Measurements from ENCODE around the gene NANS. TPM values are rescaled to one million over a fixed set of nuclear protein-coding genes. Genes with fewer than 3 reads are reported as not detected.
"Not testable (repeated sequence)": the region's sequence is repeated elsewhere in the genome, so short reads cannot be mapped to it uniquely, and the experiment has no call there.

NANS gene
- total and polyA plus RNA-seq, 3 experiments from 2014 or later = 29.3 to 34.8 (median 33.2) TPM

DNA sequence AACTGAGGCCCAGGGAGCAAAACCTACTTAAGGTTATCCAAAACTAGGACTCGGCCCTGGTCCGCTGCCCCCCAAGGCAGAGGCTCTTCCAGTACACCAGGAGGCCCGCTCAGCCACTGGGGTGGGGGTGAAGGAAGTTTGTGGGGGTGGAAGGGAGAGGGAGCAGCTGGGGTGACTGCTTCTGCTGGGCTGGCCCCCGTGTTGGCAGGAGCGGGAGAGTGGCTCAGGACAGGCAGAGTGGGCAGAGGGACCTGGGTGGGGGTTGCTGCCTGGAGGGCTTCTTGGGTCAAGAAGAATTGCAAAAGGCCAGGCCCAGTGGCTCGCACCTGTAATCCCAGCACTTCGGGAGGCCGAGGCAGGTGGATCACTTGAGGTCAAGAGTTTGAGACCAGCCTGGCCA is 70.7 kb downstream of the NANS start:
- DNase-seq = no peak
- peaks cover 0 to 58% (median 14%) of the 10 kb centered on the region in 3 donors for H3K36me3 Mint-ChIP-seq

DNA sequence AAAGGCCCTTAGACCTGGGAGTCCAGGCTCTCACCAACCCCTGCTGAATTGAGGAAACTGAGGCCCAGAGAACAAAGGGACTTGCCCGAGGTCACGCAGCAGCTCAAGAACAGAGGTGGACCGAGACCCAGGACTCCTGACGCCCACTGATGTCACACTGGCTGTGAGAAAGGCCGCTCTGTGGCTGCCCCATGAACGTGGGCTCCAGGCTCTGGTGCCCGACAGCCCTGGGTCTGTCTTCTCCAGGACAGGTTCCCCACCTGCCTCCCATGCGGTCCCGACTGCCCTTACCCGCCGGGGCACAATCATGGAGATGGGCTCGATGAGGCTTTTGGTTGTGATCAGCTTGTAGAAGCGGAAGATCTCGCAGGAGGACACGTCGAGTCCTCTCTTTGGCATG is 71.8 kb downstream of the NANS start:
- Histone ChIP-seq H3K4me1 (ENCODE audit: insufficient read depth, low read length) (no peaks in the 10 kb centered on the region), H3K27me3 (ENCODE audit: insufficient read depth, low read length, poor library complexity, severe bottlenecking) (no peaks in the 10 kb centered on the region), H3K4me3 (ENCODE audit: low read length) (no peak overlapping the region), H3K9me3 (ENCODE audit: low read length) (no peaks in the 10 kb centered on the region), H3K27ac (ENCODE audit: low read depth, low read length) (no peak overlapping the region), H3K36me3 (ENCODE audit: insufficient read depth, low read length) (no peaks in the 10 kb centered on the region)
- no peaks in the 10 kb centered on the region for H3K4me1 Mint-ChIP-seq
- no peak overlapping the region for H3K4me3 Mint-ChIP-seq
- CTCF ChIA-PET = interaction anchor here (1.1 kb wide), 1 partner anchor 9 kb away, joined by 3 read pairs; the partner anchor contains the start of gene TRIM14
- peaks cover 0 to 69% (median 14%) of the 10 kb centered on the region in 3 donors for H3K36me3 Mint-ChIP-seq
- no peak overlapping the region for H3K27ac Mint-ChIP-seq
- H3K27me3 Mint-ChIP-seq = peaks cover 0 to 2% of the 10 kb centered on the region in 2 donors
- POLR2A ChIA-PET = no interaction called here
- H3K9me3 Mint-ChIP-seq = no peaks in the 10 kb centered on the region
- DNase-seq = no peak

More for the DNA sequence above, 70.7 kb downstream of the NANS start:
- Histone ChIP-seq H3K27me3 (ENCODE audit: insufficient read depth, low read length, poor library complexity, severe bottlenecking) (no peaks in the 10 kb centered on the region), H3K9me3 (ENCODE audit: low read length) (no peaks in the 10 kb centered on the region), H3K36me3 (ENCODE audit: insufficient read depth, low read length) (no peaks in the 10 kb centered on the region), H3K27ac (ENCODE audit: low read depth, low read length) (no peak overlapping the region), H3K4me3 (ENCODE audit: low read length) (no peak overlapping the region), H3K4me1 (ENCODE audit: insufficient read depth, low read length) (peaks cover 2% of the 10 kb centered on the region)
- peaks cover under 1 to 7% (median 5%) of the 10 kb centered on the region in 3 donors for H3K4me1 Mint-ChIP-seq
- peaks cover 0 to 2% of the 10 kb centered on the region in 2 donors for H3K27me3 Mint-ChIP-seq
- ChIA-PET POLR2A (interaction anchor here (0.6 kb wide), 1 partner anchor 10 kb away, joined by 6 read pairs; no protein-coding TSS in a partner anchor), CTCF (no interaction called here)
- peak overlapping the region in 2 of 8 donors; percentile 58 to 92 for H3K27ac Mint-ChIP-seq
- H3K9me3 Mint-ChIP-seq = no peaks in the 10 kb centered on the region
- no peak overlapping the region for H3K4me3 Mint-ChIP-seq

GRCh38 chr9:98129451-98129881 is 72.9 kb downstream of the NANS start:
- Histone ChIP-seq H3K36me3 (ENCODE audit: insufficient read depth, low read length) (no peaks in the 10 kb centered on the region), H3K27ac (ENCODE audit: low read depth, low read length) (no peak overlapping the region), H3K4me3 (ENCODE audit: low read length) (no peak overlapping the region), H3K4me1 (ENCODE audit: insufficient read depth, low read length) (no peaks in the 10 kb centered on the region), H3K27me3 (ENCODE audit: insufficient read depth, low read length, poor library complexity, severe bottlenecking) (no peaks in the 10 kb centered on the region), H3K9me3 (ENCODE audit: low read length) (no peaks in the 10 kb centered on the region)
- Mint-ChIP-seq H3K27ac (peak overlapping the region in 7 of 8 donors; percentile 23 to 76 (median 34)), H3K4me3 (no peak overlapping the region), H3K36me3 (peaks cover 0 to 74% (median 14%) of the 10 kb centered on the region in 3 donors), H3K27me3 (peaks cover 0 to 2% of the 10 kb centered on the region in 2 donors), H3K4me1 (no peaks in the 10 kb centered on the region), H3K9me3 (no peaks in the 10 kb centered on the region)
- no peak for DNase-seq
- ChIA-PET POLR2A (no interaction called here), CTCF (no interaction called here)

DNA sequence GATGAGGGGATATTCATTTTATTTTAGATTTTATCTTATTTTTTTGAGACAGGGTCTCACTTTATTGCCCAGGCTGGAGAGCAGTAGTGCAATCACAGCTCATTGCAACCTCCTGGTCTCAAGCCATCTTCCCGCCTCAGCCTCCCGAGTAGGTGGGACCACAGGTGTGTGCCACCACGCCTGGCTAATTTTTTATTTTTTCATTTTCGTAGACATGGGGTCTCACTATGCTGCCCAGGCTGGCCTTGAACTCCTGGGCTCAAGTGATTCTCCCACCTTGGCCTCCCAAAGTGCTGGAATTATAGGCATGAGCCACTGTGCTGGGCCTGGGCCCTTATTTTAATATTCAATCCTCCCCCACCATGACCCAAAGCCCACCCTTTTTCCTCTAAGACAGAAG is 73.5 kb downstream of the NANS start:
- H3K4me1 Mint-ChIP-seq; H3K27me3 ChIP-seq (ENCODE audit: insufficient read depth, low read length, poor library complexity, severe bottlenecking); H3K4me1 ChIP-seq (ENCODE audit: insufficient read depth, low read length); H3K4me3 ChIP-seq (ENCODE audit: low read length); H3K9me3 ChIP-seq (ENCODE audit: low read length); H3K9me3 Mint-ChIP-seq; H3K36me3 ChIP-seq (ENCODE audit: insufficient read depth, low read length); POLR2A ChIA-PET; H3K4me3 Mint-ChIP-seq; H3K27ac ChIP-seq (ENCODE audit: low read depth, low read length); CTCF ChIA-PET; H3K27me3 Mint-ChIP-seq; DNase-seq: not testable (repeated sequence)
- Mint-ChIP-seq H3K27ac (peak overlapping the region in 2 of 8 donors; percentile 33 to 64), H3K36me3 (peaks cover 0 to 73% (median 11%) of the 10 kb centered on the region in 3 donors)

DNA sequence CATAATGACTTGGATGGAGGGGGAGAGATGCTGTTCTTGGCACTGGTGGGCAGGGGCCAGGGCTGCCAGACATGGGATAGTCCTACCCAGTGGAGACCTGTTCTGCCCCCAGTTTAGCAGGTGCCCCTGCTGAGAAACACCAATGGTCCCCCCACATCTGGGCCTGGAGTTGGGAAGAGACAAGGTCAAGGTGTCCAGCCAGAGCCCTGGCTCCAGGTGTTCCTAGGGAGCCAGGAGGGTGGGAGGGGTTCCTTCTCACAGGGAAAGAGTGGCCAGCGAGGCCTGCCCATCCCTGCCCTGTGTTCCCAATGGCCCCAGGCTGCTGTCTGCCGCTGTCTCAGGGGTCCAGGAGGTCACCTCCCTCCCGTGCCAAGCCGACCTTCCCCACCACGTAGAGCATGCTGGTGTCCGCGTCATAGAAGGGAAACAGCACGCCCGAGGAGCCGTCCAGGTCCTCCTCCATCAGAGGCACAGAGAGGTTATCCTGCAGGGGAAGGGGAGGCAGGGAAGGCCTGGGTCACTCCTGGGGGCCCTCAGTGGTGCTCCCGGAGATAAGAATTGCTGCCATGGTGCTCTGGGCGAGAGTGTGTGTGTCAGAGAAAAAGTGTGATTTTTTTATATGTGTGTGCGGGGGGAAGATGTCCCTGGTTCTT is 74.2 kb downstream of the NANS start:
- H3K27me3 Mint-ChIP-seq = peaks cover 0 to 3% of the 10 kb centered on the region in 2 donors
- H3K4me3 Mint-ChIP-seq = no peak overlapping the region
- no peaks in the 10 kb centered on the region for H3K9me3 ChIP-seq (ENCODE audit: low read length)
- H3K9me3 Mint-ChIP-seq = no peaks in the 10 kb centered on the region
- H3K4me3 ChIP-seq (ENCODE audit: low read length) = no peak overlapping the region
- H3K4me1 ChIP-seq (ENCODE audit: insufficient read depth, low read length) = no peaks in the 10 kb centered on the region
- H3K36me3 Mint-ChIP-seq = peaks cover 0 to 74% (median 9%) of the 10 kb centered on the region in 3 donors
- no peaks in the 10 kb centered on the region for H3K27me3 ChIP-seq (ENCODE audit: insufficient read depth, low read length, poor library complexity, severe bottlenecking)
- no peaks in the 10 kb centered on the region for H3K4me1 Mint-ChIP-seq
- POLR2A ChIA-PET = no interaction called here
- peak overlapping the region in 5 of 8 donors; percentile 23 to 87 (median 58) for H3K27ac Mint-ChIP-seq
- H3K36me3 ChIP-seq (ENCODE audit: insufficient read depth, low read length) = no peaks in the 10 kb centered on the region
- no peak for DNase-seq
- CTCF ChIA-PET = interaction anchor here (1.8 kb wide), 1 partner anchor 11 kb away, joined by 5 read pairs; the partner anchor contains the start of gene TRIM14
- no peak overlapping the region for H3K27ac ChIP-seq (ENCODE audit: low read depth, low read length)

DNA sequence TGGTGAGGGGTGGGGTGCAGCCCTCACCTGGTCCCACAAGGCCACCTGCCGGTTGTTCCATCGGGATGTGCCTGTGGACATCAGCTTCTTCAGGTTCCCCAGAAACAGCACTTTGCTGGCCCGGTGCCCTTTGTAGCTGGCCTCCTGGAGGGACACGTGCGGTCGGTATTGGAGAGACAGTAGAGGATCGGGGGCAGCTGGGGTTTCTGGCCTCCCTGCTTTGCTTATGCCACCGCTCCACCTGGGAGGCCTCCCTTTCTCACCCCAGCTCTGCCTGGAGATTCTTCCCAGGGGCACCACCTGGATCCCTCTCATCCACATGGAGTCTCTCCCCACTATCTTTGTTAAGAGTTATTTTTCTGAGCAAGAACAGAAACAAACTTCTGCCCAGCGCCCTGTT is 75.6 kb downstream of the NANS start:
- Histone ChIP-seq H3K27ac (ENCODE audit: low read depth, low read length) (no peak overlapping the region), H3K36me3 (ENCODE audit: insufficient read depth, low read length) (peaks cover 4% of the 10 kb centered on the region), H3K4me3 (ENCODE audit: low read length) (no peak overlapping the region), H3K4me1 (ENCODE audit: insufficient read depth, low read length) (no peaks in the 10 kb centered on the region), H3K27me3 (ENCODE audit: insufficient read depth, low read length, poor library complexity, severe bottlenecking) (no peaks in the 10 kb centered on the region), H3K9me3 (ENCODE audit: low read length) (no peaks in the 10 kb centered on the region)
- DNase-seq = no peak
- Mint-ChIP-seq H3K27ac (peak overlapping the region in 2 of 8 donors; percentile 63 to 68), H3K36me3 (peaks cover 0 to 70% (median 10%) of the 10 kb centered on the region in 3 donors), H3K27me3 (peaks cover 0 to 3% of the 10 kb centered on the region in 2 donors), H3K4me1 (no peaks in the 10 kb centered on the region), H3K9me3 (no peaks in the 10 kb centered on the region), H3K4me3 (no peak overlapping the region)
- CTCF ChIA-PET = interaction anchor here (1.8 kb wide), 1 partner anchor 13 kb away, joined by 5 read pairs; the partner anchor contains the start of gene TRIM14
- POLR2A ChIA-PET = no interaction called here

Other genes starting within 250 kb of the NANS start
- under 1 TPM in 1 of 2 experiments, not detected in 1; 0.07 TPM for gene FOXE1, start 203.5 kb upstream of the NANS start, total RNA-seq
- not detected for gene FOXE1, start 203.5 kb upstream of the NANS start, polyA plus RNA-seq
- gene TRMO, start 134.2 kb upstream of the NANS start, total RNA-seq = 10 to 100 TPM; 19.1 to 19.2 TPM
- 19.6 TPM for gene TRMO, start 134.2 kb upstream of the NANS start, polyA plus RNA-seq
- under 1 TPM; 0.31 to 0.66 TPM for gene HEMGN, start 118.6 kb upstream of the NANS start, total RNA-seq
- 2.8 TPM for gene HEMGN, start 118.6 kb upstream of the NANS start, polyA plus RNA-seq
- 100 to 1,000 TPM; 331 to 341 TPM for gene ANP32B, start 73.4 kb upstream of the NANS start, total RNA-seq
- gene ANP32B, start 73.4 kb upstream of the NANS start, polyA plus RNA-seq = 91.0 TPM
- 10 to 100 TPM; 46.2 to 52.1 TPM for gene TRIM14, start 62.5 kb downstream of the NANS start, total RNA-seq
- gene TRIM14, start 62.5 kb downstream of the NANS start, polyA plus RNA-seq = 92.5 TPM
- gene CORO2A, start 135.9 kb downstream of the NANS start, total RNA-seq = 1 to 10 TPM; 5.1 TPM
- 11.9 TPM for gene CORO2A, start 135.9 kb downstream of the NANS start, polyA plus RNA-seq
- 1 to 10 TPM; 3.3 to 4.8 TPM for gene TBC1D2, start 198.9 kb downstream of the NANS start, total RNA-seq
- 5.6 TPM for gene TBC1D2, start 198.9 kb downstream of the NANS start, polyA plus RNA-seq

Measured in CD8-positive, alpha-beta memory T cell (primary cell).